Astrocyte of the spinal cord (primary cell): ENCODE data around the gene ATF4.

Experiments
- DNase-seq: peaks from one replicate; pipeline ENCODE4 v3.0.0; 2011; ENCODE audit warnings: low read depth, low spot score
- H3K4me3 ChIP-seq: 2 replicates; pipeline ENCODE4 v1.5.1; 2011; ENCODE audit warnings: low read depth, mild to moderate bottlenecking, low read length, moderate library complexity
- in situ Hi-C: cut with HindIII; loops from 2 replicates; pipeline ENCODE4 v1.10.0; 2017; ENCODE audit warnings: low sequenced_read_pairs
- TF ChIP-seq, protein P1 (sequence below): IDR thresholded peaks from 2 replicates; pipeline ENCODE4 v1.5.1; 2012; ENCODE audit warnings: low read depth, mild to moderate bottlenecking, low read length, inconsistent platforms

The ATF4 gene

DNA sequence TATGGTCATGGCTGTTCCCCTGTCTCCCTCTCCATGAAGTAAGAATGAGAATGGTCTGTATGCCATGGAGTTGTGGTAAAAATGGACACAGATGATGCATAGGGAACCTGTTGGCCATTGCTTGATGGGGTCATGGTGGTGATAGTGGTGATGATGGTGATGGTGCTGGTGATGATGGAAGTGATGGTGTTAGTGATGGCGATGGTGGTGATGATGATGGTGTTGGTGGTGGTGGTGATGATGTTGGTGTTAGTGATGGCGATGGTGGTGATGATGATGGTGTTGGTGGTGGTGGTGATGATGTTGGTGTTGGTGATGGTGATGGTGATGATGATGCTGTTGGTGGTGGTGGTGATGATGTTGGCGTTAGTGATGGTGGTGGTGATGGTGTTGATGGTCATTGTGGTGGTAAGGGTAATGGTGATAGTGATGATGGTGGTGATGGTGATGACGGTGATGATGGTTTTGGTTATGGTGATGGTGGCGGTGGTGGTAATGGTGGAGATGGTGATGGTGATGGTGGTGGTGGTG lies 45.1 kb downstream of the ATF4 start:
- no peak overlapping the region for H3K4me3 ChIP-seq
- DNase-seq: no peak
- in situ Hi-C loops: no loop called here
- TF ChIP-seq, protein P1, sequence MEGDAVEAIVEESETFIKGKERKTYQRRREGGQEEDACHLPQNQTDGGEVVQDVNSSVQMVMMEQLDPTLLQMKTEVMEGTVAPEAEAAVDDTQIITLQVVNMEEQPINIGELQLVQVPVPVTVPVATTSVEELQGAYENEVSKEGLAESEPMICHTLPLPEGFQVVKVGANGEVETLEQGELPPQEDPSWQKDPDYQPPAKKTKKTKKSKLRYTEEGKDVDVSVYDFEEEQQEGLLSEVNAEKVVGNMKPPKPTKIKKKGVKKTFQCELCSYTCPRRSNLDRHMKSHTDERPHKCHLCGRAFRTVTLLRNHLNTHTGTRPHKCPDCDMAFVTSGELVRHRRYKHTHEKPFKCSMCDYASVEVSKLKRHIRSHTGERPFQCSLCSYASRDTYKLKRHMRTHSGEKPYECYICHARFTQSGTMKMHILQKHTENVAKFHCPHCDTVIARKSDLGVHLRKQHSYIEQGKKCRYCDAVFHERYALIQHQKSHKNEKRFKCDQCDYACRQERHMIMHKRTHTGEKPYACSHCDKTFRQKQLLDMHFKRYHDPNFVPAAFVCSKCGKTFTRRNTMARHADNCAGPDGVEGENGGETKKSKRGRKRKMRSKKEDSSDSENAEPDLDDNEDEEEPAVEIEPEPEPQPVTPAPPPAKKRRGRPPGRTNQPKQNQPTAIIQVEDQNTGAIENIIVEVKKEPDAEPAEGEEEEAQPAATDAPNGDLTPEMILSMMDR: no peak

DNA sequence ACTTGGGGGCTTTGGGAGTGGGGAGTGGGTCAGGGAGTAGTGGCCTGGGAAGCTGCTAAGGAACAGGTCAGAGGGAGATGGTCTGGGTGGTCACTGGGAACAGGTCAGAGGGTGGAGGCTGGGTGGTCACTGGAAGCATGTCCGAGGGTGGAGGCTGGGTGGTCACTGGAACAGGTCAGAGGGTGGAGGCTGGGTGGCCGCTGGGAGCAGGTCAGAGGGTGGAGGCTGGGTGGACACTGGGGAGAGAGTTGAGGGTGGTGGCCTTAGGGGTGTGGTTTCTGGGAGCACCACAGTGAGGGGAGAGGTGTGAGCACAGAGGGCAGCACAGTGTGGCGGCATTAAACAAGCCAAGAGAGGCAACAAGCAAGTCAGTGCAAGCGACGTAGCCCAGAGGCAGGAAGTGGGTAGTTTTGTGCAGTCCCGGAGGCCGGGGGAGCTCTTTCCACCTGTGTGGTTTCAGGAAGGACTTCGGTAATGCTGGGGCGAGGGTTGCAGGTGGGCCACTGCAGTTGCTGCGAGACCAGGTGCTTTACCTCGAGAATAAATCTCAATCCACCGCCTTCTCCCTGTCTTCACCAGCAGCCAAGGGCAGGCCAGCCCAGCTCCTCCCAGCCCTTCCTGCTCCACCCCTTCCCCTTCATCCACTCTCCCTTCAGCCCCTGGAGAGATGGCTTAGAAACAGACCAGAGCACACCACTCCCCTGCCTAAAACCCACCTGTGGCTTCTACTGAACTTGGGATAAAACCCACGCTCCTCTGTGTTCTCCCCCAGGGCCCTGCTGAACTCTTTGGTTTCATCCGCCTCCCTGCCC lies 47.0 kb downstream of the ATF4 start:
- in situ Hi-C loops: no loop called here
- DNase-seq: no peak
- TF ChIP-seq, protein P1: no peak
- H3K4me3 ChIP-seq: no peak overlapping the region

DNA sequence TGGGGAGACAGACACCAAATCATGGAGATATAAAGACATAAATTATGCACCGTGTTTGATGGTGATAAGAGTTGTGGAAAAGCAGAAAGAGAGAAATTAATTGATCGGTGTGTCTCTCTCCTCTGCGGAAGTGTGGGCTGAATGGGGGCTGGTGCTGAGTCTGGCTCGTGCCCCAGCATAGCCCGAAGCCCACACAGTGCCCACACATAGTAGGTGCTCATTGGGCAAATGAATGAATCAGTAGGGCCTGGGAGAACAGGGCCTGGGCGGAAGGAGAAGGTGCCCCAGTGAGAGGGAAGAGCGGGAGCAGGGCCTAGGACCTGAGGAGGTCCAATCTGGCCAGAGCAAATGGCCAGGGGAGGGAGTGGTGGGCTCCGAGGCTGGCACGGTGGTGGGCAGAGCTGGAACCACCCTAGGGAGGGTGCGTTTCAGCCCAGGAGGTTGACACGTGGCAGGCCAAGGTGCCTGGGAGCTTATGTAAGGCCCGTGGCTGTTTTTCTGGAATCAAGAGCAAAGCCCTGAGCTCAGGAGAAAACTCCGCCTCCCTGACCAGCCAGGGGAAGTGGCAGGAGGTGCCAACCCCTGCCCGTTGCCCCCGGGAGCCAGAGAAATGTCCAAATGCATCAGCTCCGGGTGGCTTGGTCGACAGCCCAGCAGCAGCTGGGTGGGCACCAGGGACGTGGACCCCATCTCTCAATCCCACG lies 48.1 kb downstream of the ATF4 start:
- H3K4me3 ChIP-seq: no peak overlapping the region
- in situ Hi-C loops: no loop called here
- TF ChIP-seq, protein P1: no peak
- DNase-seq: no peak

DNA sequence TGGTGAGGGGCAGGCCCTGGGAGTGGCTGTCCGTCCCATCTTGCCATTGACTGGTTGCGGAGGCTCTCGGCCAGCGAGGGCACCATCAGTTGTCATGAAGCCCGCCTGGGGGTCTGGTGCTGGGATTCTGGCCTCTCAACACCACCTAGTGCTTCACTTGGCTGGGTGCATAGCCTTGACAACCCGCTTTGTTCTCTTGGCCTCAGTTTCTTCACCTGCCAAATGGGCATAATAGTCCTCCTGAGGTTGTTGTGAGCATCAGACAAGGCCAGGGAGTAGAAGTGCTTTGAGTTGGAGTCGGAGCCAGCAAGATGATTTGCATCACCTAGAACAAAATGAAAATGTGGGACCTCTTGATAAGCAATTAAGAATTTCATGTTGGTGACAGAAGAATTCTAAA lies 48.7 kb downstream of the ATF4 start:
- H3K4me3 ChIP-seq: no peak overlapping the region
- DNase-seq: no peak
- in situ Hi-C loops: no loop called here
- TF ChIP-seq, protein P1: no peak

DNA sequence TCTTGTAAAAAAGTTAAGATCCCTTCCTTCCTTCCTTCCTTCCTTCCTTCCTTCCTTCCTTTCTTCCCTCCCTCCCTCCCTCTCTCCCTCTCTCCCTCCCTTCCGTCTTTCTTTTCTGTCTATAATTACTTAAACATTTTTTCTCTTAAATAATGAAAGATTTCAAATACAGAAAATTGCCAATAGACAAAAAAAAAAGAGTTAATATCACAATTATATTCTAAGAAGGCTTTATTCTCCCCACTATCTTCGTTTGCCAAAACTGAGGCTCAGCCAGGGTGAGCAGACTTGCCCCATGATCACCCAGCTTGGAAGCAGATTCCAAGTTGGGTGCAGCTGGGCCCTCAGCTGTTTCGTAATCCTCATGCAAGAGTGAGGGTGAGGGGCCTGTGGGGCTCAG lies 49.9 kb downstream of the ATF4 start:
- TF ChIP-seq, protein P1: no peak
- in situ Hi-C loops: no loop called here
- H3K4me3 ChIP-seq: no peak overlapping the region
- no peak for DNase-seq

DNA sequence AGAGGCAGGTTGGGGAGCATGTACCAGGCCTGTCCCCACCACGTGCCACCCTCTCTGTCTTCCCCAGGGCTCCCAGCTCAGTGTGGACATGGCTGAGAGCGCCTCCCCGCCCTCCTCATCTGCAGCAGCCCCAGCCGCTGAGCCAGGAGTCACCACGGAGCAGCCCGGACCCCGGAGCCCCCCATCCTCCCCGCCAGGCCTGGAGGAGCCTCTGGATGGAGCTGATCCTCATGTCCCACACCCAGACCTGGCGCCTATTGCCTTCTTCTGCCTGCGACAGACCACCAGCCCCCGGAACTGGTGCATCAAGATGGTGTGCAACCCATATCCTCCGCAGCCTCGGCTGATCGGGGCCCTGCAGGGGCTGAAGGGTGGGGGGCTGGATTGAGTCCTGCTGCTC lies 50.3 kb downstream of the ATF4 start, which contains the start of gene CACNA1I:
Gene CACNA1I, plus strand, starts transcription at position 89 of the 400 bp plus-strand sequence. Its CDS starts 0 bp downstream, at position 89.
- in situ Hi-C loops: no loop called here
- TF ChIP-seq, protein P1: no peak
- H3K4me3 ChIP-seq: no peak within 1 kb of the TSS
- no peak for DNase-seq
